ENCODE measurements around the gene C1orf21.

C1orf21 gene

GRCh38 chr1:184416481-184416880 is 29.7 kb downstream of the C1orf21 start:
- in situ Hi-C loops (cut with MboI; ENCODE audit: low sequenced_read_pairs, unreplicated experiment): no loop called here
- TF ChIP-seq CTCF (IDR thresholded peaks at IDR 0.05; ENCODE audit: borderline replicate concordance, control extremely low read depth, extremely low read depth, insufficient read depth, missing control alignments): no peak
- no peak for DNase-seq (ENCODE audit: low spot score)

- DNase-seq (ENCODE audit: low spot score): no peak
- in situ Hi-C loops (cut with MboI; ENCODE audit: low sequenced_read_pairs, unreplicated experiment): no loop called here
- no peak for TF ChIP-seq CTCF (IDR thresholded peaks at IDR 0.05; ENCODE audit: borderline replicate concordance, control extremely low read depth, extremely low read depth, insufficient read depth, missing control alignments)
These were observed 30.1 kb downstream of the C1orf21 start for GRCh38 chr1:184416946-184417345.

- in situ Hi-C loops (cut with MboI; ENCODE audit: low sequenced_read_pairs, unreplicated experiment): no loop called here
- no peak for TF ChIP-seq CTCF (IDR thresholded peaks at IDR 0.05; ENCODE audit: borderline replicate concordance, control extremely low read depth, extremely low read depth, insufficient read depth, missing control alignments)
- DNase-seq (ENCODE audit: low spot score): no peak
These were observed 31.1 kb downstream of the C1orf21 start for GRCh38 chr1:184417916-184418315.

GRCh38 chr1:184418652-184419349 is 32.0 kb downstream of the C1orf21 start:
- no peak for TF ChIP-seq CTCF (IDR thresholded peaks at IDR 0.05; ENCODE audit: borderline replicate concordance, control extremely low read depth, extremely low read depth, insufficient read depth, missing control alignments)
- DNase-seq (ENCODE audit: low spot score): no peak
- in situ Hi-C loops (cut with MboI; ENCODE audit: low sequenced_read_pairs, unreplicated experiment): no loop called here

GRCh38 chr1:184419350-184420161 is 32.7 kb downstream of the C1orf21 start:
- DNase-seq (ENCODE audit: low spot score): no peak
- in situ Hi-C loops (cut with MboI; ENCODE audit: low sequenced_read_pairs, unreplicated experiment): no loop called here
- TF ChIP-seq CTCF (IDR thresholded peaks at IDR 0.05; ENCODE audit: borderline replicate concordance, control extremely low read depth, extremely low read depth, insufficient read depth, missing control alignments): no peak

GRCh38 chr1:184422490-184423233 is 35.8 kb downstream of the C1orf21 start:
- in situ Hi-C loops (cut with MboI; ENCODE audit: low sequenced_read_pairs, unreplicated experiment): no loop called here
- DNase-seq (ENCODE audit: low spot score): no peak
- no peak for TF ChIP-seq CTCF (IDR thresholded peaks at IDR 0.05; ENCODE audit: borderline replicate concordance, control extremely low read depth, extremely low read depth, insufficient read depth, missing control alignments)
